CD14-positive monocyte (primary cell): ENCODE results near the gene CEBPZOS. TPM values are rescaled to one million over a fixed set of nuclear protein-coding genes. Genes with fewer than 3 reads are reported as not detected.

Source experiments
- DNase-seq, 3 donors: peaks; one replicate each; pipeline ENCODE4 v3.0.0-alpha.2; 2011 to 2022
- H2AFZ ChIP-seq: 2 replicates; pipeline ENCODE4 v1.6.0; 2012; ENCODE audit warnings: mild to moderate bottlenecking, low read depth, low read length, inconsistent platforms; ENCODE audit not compliant: insufficient read depth, poor library complexity, severe bottlenecking
- H3K27ac ChIP-seq, 2 donors: 1 replicate in 1 of 2; 2 replicates in 1 of 2; pipeline ENCODE4 v1.5.1; 2012 to 2013; ENCODE audit warnings: low read length in 2 of 2, control low read depth in 1 of 2, inconsistent platforms in 1 of 2, low read depth in 1 of 2, mild to moderate bottlenecking in 1 of 2
- H3K27me3 ChIP-seq, 2 donors: one replicate each; pipeline versions ENCODE4 v1.6.0 to v1.6.1; 2011 to 2013; ENCODE audit warnings: low read length in 2 of 2; ENCODE audit not compliant: control insufficient read depth in 2 of 2, insufficient read depth in 2 of 2
- H3K36me3 ChIP-seq, 2 donors: replicated peaks in 1 of 2; 1 replicate in 1 of 2; 2 replicates in 1 of 2; pipeline versions ENCODE4 v1.5.1 to v1.6.1; 2012 to 2013; ENCODE audit warnings: low read length in 2 of 2, control low read depth in 1 of 2, inconsistent platforms in 1 of 2, mild to moderate bottlenecking in 1 of 2; ENCODE audit not compliant: insufficient read depth in 2 of 2, control insufficient read depth in 1 of 2
- H3K4me1 ChIP-seq, 2 donors: 1 replicate in 1 of 2; 2 replicates in 1 of 2; pipeline versions ENCODE4 v1.5.1 to v1.6.1; 2012 to 2013; ENCODE audit warnings: low read length in 2 of 2, control low read depth in 1 of 2, inconsistent platforms in 1 of 2, mild to moderate bottlenecking in 1 of 2, moderate library complexity in 1 of 2; ENCODE audit not compliant: insufficient read depth in 2 of 2, control insufficient read depth in 1 of 2
- H3K4me2 ChIP-seq: replicated peaks from 2 replicates; pipeline ENCODE3; 2012; ENCODE audit warnings: low read length, moderate library complexity, mild to moderate bottlenecking; ENCODE audit not compliant: poor library complexity, severe bottlenecking; ENCODE audit errors: extremely low read depth
- H3K4me3 ChIP-seq, 3 experiments: fragments of 200-600 bp in 1 of 3; sonication (generic) in 1 of 3; replicated peaks in 1 of 3; 1 replicate in 2 of 3; 2 replicates in 1 of 3; pipeline ENCODE4 v1.5.1; 2011 to 2013; ENCODE audit warnings: low read length in 3 of 3, mild to moderate bottlenecking in 3 of 3, control low read depth in 2 of 3, low read depth in 2 of 3, inconsistent platforms in 1 of 3, moderate library complexity in 1 of 3
- H3K79me2 ChIP-seq: 2 replicates; pipeline ENCODE4 v1.6.0; 2012; ENCODE audit warnings: mild to moderate bottlenecking, control low read depth, inconsistent platforms, low read length, moderate library complexity; ENCODE audit not compliant: insufficient read depth
- H3K9ac ChIP-seq: 2 replicates; pipeline ENCODE4 v1.6.0; 2017; ENCODE audit warnings: low read length, mild to moderate bottlenecking; ENCODE audit not compliant: insufficient read depth, poor library complexity, severe bottlenecking
- H3K9me3 ChIP-seq, 2 donors: replicated peaks in 1 of 2; 1 replicate in 1 of 2; 2 replicates in 1 of 2; pipeline versions ENCODE4 v1.5.1 to v1.6.1; 2012 to 2013; ENCODE audit warnings: low read length in 2 of 2, control low read depth in 1 of 2; ENCODE audit not compliant: control insufficient read depth in 1 of 2, insufficient read depth in 1 of 2
- H4K20me1 ChIP-seq: 2 replicates; pipeline ENCODE4 v1.6.0; 2012; ENCODE audit warnings: mild to moderate bottlenecking, low read length, control low read depth, moderate library complexity; ENCODE audit not compliant: insufficient read depth
- H3K27ac Mint-ChIP-seq, 7 donors: one replicate each; pipeline ENCODE4 v1.8.0; 2020; ENCODE audit warnings: mild to moderate bottlenecking in 7 of 7, mixed read lengths in 7 of 7, moderate library complexity in 6 of 7, inconsistent platforms in 2 of 7
- H3K27me3 Mint-ChIP-seq, 3 donors: one replicate each; pipeline ENCODE4 v1.8.0; 2021 to 2022; ENCODE audit warnings: low read depth in 3 of 3, mild to moderate bottlenecking in 3 of 3, mixed read lengths in 3 of 3, moderate library complexity in 3 of 3, inconsistent platforms in 1 of 3
- H3K36me3 Mint-ChIP-seq, 2 donors: one replicate each; pipeline ENCODE4 v1.8.0; 2020; ENCODE audit warnings: mixed read lengths in 2 of 2, inconsistent platforms in 1 of 2, mild to moderate bottlenecking in 1 of 2
- H3K4me1 Mint-ChIP-seq: one replicate; pipeline ENCODE4 v1.8.0; 2020; ENCODE audit warnings: mild to moderate bottlenecking, mixed read lengths
- H3K4me3 Mint-ChIP-seq, 2 donors: one replicate each; pipeline ENCODE4 v1.8.0; 2020; ENCODE audit warnings: mild to moderate bottlenecking in 2 of 2, mixed read lengths in 2 of 2, moderate library complexity in 1 of 2
- H3K9me3 Mint-ChIP-seq, 7 donors: one replicate each; pipeline ENCODE4 v1.8.0; 2020 to 2022; ENCODE audit warnings: mixed read lengths in 7 of 7, mild to moderate bottlenecking in 6 of 7, moderate library complexity in 6 of 7, inconsistent platforms in 2 of 7
- CTCF ChIP-seq: fragments of 200-600 bp; IDR thresholded peaks from one replicate; pipeline ENCODE4 v1.8.0; 2022; ENCODE audit warnings: antibody characterized with exemption, mild to moderate bottlenecking
- WGBS: methylation state at CpG from one replicate; pipeline ENCODE4 v1.1.5; 2013; ENCODE audit warnings: missing lambda C conversion rate; ENCODE audit not compliant: insufficient coverage; 5-methylcytosine and 5-hydroxymethylcytosine counted together
- intact Hi-C, 2 donors: fragments of 100-400 bp; cut with micrococcal nuclease; formaldehyde crosslinking; loops; one replicate each; pipeline versions ENCODE4 v1.15.0 to v1.15.1; 2023
- polyA plus RNA-seq, 3 donors: library from polyadenylated mRNA; depleted of rRNA in 1 of 3; unstranded in 2 of 3; stranded (reverse) in 1 of 3; fragments of 300-500 nt in 2 of 3; fragments of >200 nt in 1 of 3; fragmentation: Illumina TruSeq in 2 of 3; gene quantifications; 1 replicate in 2 of 3; 2 replicates in 1 of 3; pipeline ENCODE4 v1.2.3, GENCODE V29; 2012 to 2021

CEBPZOS gene
- polyA plus RNA-seq, 3 donors, result 12.6 to 19.3 (median 18.2) TPM

GRCh38 chr2:37189452-37190153 lies 6.7 kb upstream of the CEBPZOS start:
- TF ChIP-seq CTCF, result no peak
- H3K4me3 Mint-ChIP-seq, result no peak overlapping the region
- Histone ChIP-seq H3K4me1 (peaks cover 14 to 24% of the 10 kb centered on the region in 2 donors), H4K20me1 (no peaks in the 10 kb centered on the region), H3K9ac (no peak overlapping the region), H3K4me2 (no peak overlapping the region), H3K36me3 (no peaks in the 10 kb centered on the region), H3K9me3 (no peaks in the 10 kb centered on the region), H3K4me3 (no peak overlapping the region), H3K27me3 (no peaks in the 10 kb centered on the region), H3K27ac (peak overlapping the region in 1 of 2 donors; percentile 53), H2AFZ (peak overlapping the region; percentile 33), H3K79me2 (no peaks in the 10 kb centered on the region)
- H3K27ac Mint-ChIP-seq, result peak overlapping the region; percentile 15 to 92 (median 78)
- WGBS, result no CpG with 5 or more reads among the region's 6 CpGs
- intact Hi-C loops, result no loop called here
- peaks cover 0 to 6% (median 2%) of the 10 kb centered on the region in 3 donors for H3K27me3 Mint-ChIP-seq
- no peaks in the 10 kb centered on the region for H3K36me3 Mint-ChIP-seq
- H3K9me3 Mint-ChIP-seq, result peaks cover 0 to 2% (median 0%) of the 10 kb centered on the region in 7 donors
- peak; percentile 64 to 72 (median 69) for DNase-seq
- peaks cover 23% of the 10 kb centered on the region for H3K4me1 Mint-ChIP-seq

- Histone ChIP-seq H3K27ac (peak overlapping the region in 1 of 2 donors; percentile 53), H4K20me1 (no peaks in the 10 kb centered on the region), H3K9me3 (no peaks in the 10 kb centered on the region), H3K4me3 (no peak overlapping the region), H3K9ac (no peak overlapping the region), H3K4me2 (no peak overlapping the region), H3K27me3 (no peaks in the 10 kb centered on the region), H2AFZ (peak overlapping the region; percentile 4), H3K36me3 (no peaks in the 10 kb centered on the region), H3K4me1 (peaks cover 14 to 24% of the 10 kb centered on the region in 2 donors), H3K79me2 (no peaks in the 10 kb centered on the region)
- intact Hi-C loops, result no loop called here
- Mint-ChIP-seq H3K27me3 (peaks cover 0 to 5% (median 2%) of the 10 kb centered on the region in 3 donors), H3K4me3 (no peak overlapping the region), H3K27ac (peak overlapping the region in 6 of 7 donors; percentile 21 to 92 (median 72)), H3K9me3 (peaks cover 0 to 5% (median 0%) of the 10 kb centered on the region in 7 donors), H3K36me3 (no peaks in the 10 kb centered on the region), H3K4me1 (peaks cover 23% of the 10 kb centered on the region)
- no peak for TF ChIP-seq CTCF
- peak in 2 of 3 donors; percentile 9 for DNase-seq
- no CpG with 5 or more reads among the region's 4 CpGs for WGBS
Measured at GRCh38 chr2:37190290-37190689, 6.0 kb upstream of the CEBPZOS start.
